Measurements from ENCODE around the gene LILRB2. TPM values are rescaled to one million over a fixed set of nuclear protein-coding genes. Genes with fewer than 3 reads are reported as not detected.

Gene LILRB2
- total RNA-seq, 2 experiments from 2014 or later: not detected

GRCh38 chr19:54307389-54308020 lies 26.6 kb upstream of the LILRB2 start:
- TF ChIP-seq, protein P1, sequence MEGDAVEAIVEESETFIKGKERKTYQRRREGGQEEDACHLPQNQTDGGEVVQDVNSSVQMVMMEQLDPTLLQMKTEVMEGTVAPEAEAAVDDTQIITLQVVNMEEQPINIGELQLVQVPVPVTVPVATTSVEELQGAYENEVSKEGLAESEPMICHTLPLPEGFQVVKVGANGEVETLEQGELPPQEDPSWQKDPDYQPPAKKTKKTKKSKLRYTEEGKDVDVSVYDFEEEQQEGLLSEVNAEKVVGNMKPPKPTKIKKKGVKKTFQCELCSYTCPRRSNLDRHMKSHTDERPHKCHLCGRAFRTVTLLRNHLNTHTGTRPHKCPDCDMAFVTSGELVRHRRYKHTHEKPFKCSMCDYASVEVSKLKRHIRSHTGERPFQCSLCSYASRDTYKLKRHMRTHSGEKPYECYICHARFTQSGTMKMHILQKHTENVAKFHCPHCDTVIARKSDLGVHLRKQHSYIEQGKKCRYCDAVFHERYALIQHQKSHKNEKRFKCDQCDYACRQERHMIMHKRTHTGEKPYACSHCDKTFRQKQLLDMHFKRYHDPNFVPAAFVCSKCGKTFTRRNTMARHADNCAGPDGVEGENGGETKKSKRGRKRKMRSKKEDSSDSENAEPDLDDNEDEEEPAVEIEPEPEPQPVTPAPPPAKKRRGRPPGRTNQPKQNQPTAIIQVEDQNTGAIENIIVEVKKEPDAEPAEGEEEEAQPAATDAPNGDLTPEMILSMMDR (IDR thresholded peaks at IDR 0.05): no peak
- intact Hi-C loops (cut with micrococcal nuclease): no loop called here
- ATAC-seq (no peak), DNase-seq (no peak)
- Mint-ChIP-seq H3K4me1 (ENCODE audit: low read depth) (peaks cover 16% of the 10 kb centered on the region), H3K4me3 (no peak overlapping the region), H3K36me3 (ENCODE audit: low read depth) (no peaks in the 10 kb centered on the region), H3K27me3 (peaks cover 7% of the 10 kb centered on the region), H3K27ac (no peak overlapping the region), H3K9me3 (no peaks in the 10 kb centered on the region)
- ChIA-PET POLR2A (no interaction called here), CTCF (interaction anchor here (1.3 kb wide), 1 partner anchor 17 kb away, joined by 3 read pairs; no protein-coding TSS in a partner anchor)

- DNase-seq: no peak
- ATAC-seq: no peak
- CTCF ChIA-PET: interaction anchor here (1.6 kb wide), 1 partner anchor 39 kb away, joined by 4 read pairs; no protein-coding TSS in a partner anchor
- Mint-ChIP-seq H3K27me3 (peaks cover 2% of the 10 kb centered on the region), H3K9me3 (no peaks in the 10 kb centered on the region), H3K4me3 (no peak overlapping the region), H3K27ac (no peak overlapping the region), H3K4me1 (ENCODE audit: low read depth) (peaks cover 16% of the 10 kb centered on the region), H3K36me3 (ENCODE audit: low read depth) (no peaks in the 10 kb centered on the region)
- TF ChIP-seq, protein P1 (IDR thresholded peaks at IDR 0.05): no peak
- intact Hi-C loops (cut with micrococcal nuclease): no loop called here
- POLR2A ChIA-PET: no interaction called here
These were observed 24.2 kb upstream of the LILRB2 start for GRCh38 chr19:54305141-54305540.

GRCh38 chr19:54302257-54302656 lies 21.3 kb upstream of the LILRB2 start:
- DNase-seq: no peak
- intact Hi-C loops (cut with micrococcal nuclease): no loop called here
- TF ChIP-seq, protein P1 (IDR thresholded peaks at IDR 0.05): no peak
- H3K27me3 Mint-ChIP-seq: no peaks in the 10 kb centered on the region
- CTCF ChIA-PET: no interaction called here
- peaks cover 16% of the 10 kb centered on the region for H3K4me1 Mint-ChIP-seq (ENCODE audit: low read depth)
- H3K4me3 Mint-ChIP-seq: no peak overlapping the region
- H3K27ac Mint-ChIP-seq: no peak overlapping the region
- no peaks in the 10 kb centered on the region for H3K9me3 Mint-ChIP-seq
- no peak for ATAC-seq
- no peaks in the 10 kb centered on the region for H3K36me3 Mint-ChIP-seq (ENCODE audit: low read depth)
- POLR2A ChIA-PET: no interaction called here

GRCh38 chr19:54299515-54299914 lies 18.6 kb upstream of the LILRB2 start:
- ATAC-seq (no peak), DNase-seq (no peak)
- Mint-ChIP-seq H3K27ac (no peak overlapping the region), H3K4me3 (no peak overlapping the region), H3K36me3 (ENCODE audit: low read depth) (no peaks in the 10 kb centered on the region), H3K4me1 (ENCODE audit: low read depth) (peaks cover 8% of the 10 kb centered on the region), H3K9me3 (no peaks in the 10 kb centered on the region), H3K27me3 (no peaks in the 10 kb centered on the region)
- CTCF ChIA-PET: no interaction called here
- POLR2A ChIA-PET: interaction anchor here (0.6 kb wide), 1 partner anchor 40 kb away, joined by 3 read pairs; no protein-coding TSS in a partner anchor
- TF ChIP-seq, protein P1 (IDR thresholded peaks at IDR 0.05): no peak
- intact Hi-C loops (cut with micrococcal nuclease): no loop called here

GRCh38 chr19:54299126-54299498 lies 18.2 kb upstream of the LILRB2 start:
- peaks cover 4% of the 10 kb centered on the region for H3K4me1 Mint-ChIP-seq (ENCODE audit: low read depth)
- H3K27ac Mint-ChIP-seq: no peak overlapping the region
- H3K9me3 Mint-ChIP-seq: peaks cover 2% of the 10 kb centered on the region
- ATAC-seq (no peak), DNase-seq (no peak)
- intact Hi-C loops (cut with micrococcal nuclease): no loop called here
- TF ChIP-seq, protein P1 (IDR thresholded peaks at IDR 0.05): no peak
- peaks cover 2% of the 10 kb centered on the region for H3K27me3 Mint-ChIP-seq
- POLR2A ChIA-PET: interaction anchor here (0.6 kb wide), 1 partner anchor 40 kb away, joined by 3 read pairs; no protein-coding TSS in a partner anchor
- CTCF ChIA-PET: no interaction called here
- no peaks in the 10 kb centered on the region for H3K36me3 Mint-ChIP-seq (ENCODE audit: low read depth)
- H3K4me3 Mint-ChIP-seq: no peak overlapping the region

Measured in activated CD8-positive, alpha-beta T cell treated with anti-CD3 and anti-CD28 coated beads for 36 hours (primary cell).